ENCODE measurements around the gene HRH2.
"Not testable (repeated sequence)": the region's sequence is repeated elsewhere in the genome, so short reads cannot be mapped to it uniquely, and the experiment has no call there.

HRH2 gene

DNA sequence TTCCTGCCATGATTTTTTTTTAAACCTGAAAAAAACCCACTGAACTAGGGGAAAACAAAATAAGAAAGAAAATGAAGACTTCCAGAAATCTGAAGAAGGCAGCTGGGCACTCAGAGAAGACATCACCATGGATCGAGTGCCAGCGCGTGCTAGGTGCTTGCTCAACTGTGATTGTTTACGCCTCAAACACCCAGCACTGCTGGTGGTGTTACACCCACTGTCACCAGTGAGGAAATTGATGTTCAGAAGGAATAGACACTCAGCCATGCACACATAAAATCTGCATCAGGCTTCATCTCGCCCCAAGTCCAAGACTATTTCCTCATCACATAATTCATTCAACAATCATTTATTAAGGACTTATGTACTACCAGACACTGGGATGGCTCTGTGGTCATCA lies 82.1 kb downstream of the HRH2 start:
- no peak for DNase-seq (ENCODE audit: low read depth in 2 of 2)

DNA sequence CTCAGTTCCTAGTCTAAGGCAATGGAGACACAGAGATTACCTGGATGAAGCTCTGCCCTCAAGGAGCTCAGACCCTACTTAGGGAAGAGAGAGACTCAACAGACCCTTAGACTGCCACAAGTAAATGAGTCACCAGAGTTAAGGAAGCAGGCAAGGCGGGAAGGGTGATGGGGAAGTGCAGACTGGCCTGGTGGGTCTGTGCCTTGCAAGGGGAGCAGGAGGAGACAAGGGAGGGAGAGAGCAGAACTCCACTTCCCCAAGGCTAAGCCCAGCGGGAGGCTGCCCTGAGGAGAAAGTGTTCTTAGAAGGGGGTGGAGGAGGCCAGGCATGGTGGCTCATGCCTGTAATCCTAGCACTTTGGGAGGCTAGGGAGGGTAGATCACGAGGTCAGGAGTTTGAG lies 83.7 kb downstream of the HRH2 start:
- DNase-seq (ENCODE audit: low read depth in 2 of 2), result no peak

DNA sequence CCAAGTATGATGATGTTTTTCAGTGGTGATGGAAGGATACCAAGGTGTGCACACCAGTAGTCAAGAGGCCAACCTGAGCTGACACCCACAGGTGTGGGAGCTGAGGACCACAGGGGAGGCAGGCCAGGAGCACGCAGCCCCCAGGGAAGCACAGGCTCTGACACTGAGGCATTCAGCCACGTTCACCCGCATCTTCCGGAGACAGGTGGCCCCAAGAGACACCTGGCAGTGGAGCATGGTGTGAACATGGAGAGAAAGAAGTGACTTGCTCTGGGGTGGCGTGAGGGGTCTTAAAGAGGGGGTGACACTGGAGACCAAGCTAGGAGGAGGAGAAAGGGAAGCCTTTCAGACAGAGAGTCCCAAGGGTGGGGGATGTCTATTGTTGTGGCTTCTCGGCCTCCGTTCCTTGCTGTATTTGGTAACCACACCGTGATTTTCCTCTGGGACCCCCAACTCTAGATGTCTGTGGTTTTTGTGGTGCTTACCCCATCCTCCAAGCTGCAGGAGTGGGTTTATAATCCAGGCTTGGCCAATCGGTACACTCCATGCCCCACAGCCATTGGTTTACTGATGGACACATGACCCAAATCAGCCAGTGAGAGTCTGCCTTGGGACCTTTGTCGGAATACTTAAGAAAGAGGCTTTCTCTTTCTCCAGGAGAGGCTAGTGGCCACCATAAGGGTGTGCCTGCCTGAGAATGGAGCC lies 84.6 kb downstream of the HRH2 start:
- DNase-seq (ENCODE audit: low read depth in 2 of 2), result no peak

DNA sequence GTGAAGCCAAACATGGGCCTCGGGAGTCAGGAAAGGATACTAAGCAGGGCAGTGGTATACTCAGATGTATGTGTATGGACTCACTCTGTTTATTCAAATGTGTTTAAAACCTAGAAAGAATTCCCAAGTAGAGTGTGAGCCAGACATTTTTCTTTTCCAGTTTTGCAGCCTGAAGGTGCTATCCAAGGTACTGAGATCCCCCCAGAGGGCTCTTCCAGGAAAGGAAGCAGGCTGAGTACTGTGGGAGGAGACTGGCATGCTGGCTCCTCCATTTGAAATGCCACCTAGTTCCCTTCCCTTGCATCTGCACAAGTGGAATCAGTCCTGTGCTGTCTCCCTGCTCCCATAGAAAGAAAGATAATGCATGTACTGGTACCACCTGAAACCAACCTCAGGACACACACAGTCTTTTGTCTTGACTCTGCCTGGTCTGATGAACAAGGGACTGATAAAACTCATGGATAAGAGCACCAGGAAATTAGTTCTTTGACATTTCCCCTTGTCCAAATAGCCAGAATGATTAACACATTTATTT lies 85.9 kb downstream of the HRH2 start:
- DNase-seq (ENCODE audit: low read depth in 2 of 2), result no peak

DNA sequence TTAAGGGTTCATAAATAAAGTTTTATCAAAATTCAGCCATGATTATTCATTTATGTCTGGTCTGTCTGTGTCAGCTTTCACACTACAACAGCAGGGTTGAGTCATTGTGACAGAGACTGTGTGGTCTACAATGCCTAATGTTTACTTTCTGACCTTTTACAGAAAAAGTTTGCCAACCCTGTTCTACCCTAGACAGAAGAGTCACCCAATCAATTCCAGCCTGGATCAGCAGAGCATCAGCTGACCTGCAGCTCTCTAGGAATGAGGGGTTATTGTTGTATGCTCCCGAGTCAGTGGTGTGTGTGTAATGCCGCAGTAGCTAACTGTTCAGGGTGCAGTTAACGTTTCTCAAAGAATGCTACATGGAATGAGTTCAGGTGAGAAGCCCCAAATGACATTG lies 87.3 kb downstream of the HRH2 start:
- DNase-seq (ENCODE audit: low read depth in 2 of 2), result no peak

DNA sequence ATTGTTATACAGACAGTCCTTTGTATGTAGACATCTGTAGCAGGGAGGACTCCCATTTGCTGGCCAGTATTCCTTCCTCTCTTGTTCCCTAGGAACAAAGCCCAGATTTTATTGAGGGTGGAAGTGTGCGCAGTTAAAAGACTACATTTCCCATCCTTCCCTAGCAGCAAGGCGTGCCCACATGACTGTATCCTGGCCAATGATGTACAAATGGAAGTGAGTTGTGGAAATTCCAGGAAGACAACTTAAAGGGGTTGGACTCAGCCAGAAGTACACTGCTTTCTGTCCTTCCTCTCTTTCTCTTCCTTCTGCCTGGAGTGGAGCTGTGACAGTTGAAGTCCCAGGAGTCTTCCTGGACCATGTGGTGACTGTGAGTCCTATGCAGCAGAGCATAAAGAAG lies 89.0 kb downstream of the HRH2 start:
- no peak for DNase-seq (ENCODE audit: low read depth in 2 of 2)

DNA sequence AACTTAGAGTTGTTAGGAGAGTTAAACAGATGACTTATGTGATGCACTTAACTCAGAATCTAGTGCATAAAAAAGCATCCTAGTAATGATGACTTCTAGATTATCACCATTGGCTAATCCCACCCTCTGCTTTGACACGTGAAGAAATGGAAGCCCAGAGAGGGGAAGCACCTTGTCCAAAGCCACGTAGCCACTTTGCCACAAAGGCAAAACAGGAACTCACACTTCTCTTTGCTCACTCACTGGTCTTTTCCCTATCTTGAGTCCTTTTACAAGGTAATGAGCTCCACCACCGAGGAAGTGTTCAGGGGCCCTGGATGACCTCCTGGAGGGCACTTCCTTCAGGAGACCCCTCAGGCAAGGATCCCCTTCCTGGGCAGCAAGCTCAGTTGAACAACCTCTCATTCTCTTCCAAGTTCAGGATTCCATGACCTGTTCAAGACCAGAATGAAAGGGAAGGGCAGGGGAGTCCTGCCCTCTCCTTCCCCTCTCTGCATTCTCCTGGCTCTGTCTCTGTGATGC lies 89.7 kb downstream of the HRH2 start:
- no peak for DNase-seq (ENCODE audit: low read depth in 2 of 2)

DNA sequence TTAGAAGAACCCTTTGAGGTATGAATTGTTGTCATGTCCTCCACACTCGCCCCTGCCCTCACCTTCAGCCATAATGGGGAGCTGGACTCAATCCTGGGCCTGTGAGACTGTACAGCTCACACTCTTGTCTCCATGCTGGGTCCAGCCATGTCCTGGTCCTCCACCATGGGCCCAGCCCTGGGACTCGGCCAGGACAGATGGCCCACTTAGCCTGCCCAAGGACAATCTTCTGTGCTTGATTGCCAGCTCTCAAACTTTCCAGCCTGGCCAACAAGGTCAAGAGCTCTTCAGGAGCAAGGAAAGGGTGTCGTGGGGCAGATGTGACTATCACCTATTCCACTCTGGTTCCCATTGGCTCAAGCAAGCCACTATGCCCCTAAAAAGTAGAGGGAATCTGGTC lies 90.8 kb downstream of the HRH2 start:
- DNase-seq (ENCODE audit: low read depth in 2 of 2), result no peak

DNA sequence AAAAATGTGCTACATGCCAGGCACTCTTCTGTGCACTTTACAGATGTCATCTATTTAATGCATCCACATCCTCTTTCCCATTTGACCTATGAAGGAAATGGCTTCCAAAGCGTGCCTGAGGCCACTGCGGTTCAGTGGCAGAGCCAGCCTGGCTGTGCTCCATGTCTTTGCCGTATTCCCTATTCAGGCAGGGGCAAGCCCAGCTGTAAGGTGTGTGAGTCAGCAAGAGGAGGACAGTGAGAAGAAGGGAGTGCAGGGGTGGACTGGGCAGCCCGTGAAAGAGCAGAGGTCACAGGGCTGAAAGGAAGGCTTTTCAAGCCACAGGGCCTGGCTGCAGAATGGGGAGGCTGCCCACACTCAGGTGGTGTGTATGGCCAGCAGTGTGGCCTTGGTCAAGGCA lies 91.7 kb downstream of the HRH2 start:
- no peak for DNase-seq (ENCODE audit: low read depth in 2 of 2)

DNA sequence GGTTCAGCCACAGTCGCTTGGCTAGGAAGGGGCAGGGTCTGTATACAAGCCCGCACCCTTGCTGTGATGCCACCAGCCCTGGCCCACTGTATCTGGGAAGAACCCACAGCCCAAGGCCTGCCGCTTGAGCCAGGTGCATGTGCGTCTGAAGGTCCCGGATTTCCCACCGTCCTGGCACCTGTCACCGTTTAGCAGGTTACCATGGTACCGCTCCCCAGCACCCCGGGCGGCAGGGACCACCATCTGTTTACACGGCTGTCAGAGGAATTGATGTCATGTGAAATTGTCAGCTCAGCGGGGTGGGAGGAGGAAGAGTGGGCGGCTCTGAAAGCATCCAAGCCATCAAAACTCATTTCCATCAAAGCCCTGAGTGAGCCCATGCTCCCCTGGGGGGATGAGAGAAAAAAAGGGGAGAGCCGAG lies 92.7 kb downstream of the HRH2 start:
- no peak for DNase-seq (ENCODE audit: low read depth in 2 of 2)

DNA sequence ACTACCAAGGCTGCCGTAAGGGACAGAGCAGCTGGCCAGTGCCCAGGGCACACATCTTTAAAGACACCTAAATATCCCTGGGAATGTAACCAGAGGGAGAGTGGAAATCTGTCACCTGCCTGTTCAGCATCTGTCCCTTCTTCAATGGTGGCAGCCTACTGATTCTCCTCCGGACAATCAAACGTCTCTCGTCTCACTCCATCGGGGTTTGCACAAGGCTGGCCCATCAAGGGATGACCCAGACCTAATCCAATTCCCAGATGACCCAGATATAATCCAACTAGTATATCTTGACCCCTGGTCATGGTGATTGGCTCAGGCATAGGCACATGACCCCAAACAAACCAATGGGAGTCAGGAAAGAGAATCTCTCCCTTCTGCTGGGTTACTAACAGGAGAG lies 93.5 kb downstream of the HRH2 start:
- DNase-seq (ENCODE audit: low read depth in 2 of 2), result no peak

DNA sequence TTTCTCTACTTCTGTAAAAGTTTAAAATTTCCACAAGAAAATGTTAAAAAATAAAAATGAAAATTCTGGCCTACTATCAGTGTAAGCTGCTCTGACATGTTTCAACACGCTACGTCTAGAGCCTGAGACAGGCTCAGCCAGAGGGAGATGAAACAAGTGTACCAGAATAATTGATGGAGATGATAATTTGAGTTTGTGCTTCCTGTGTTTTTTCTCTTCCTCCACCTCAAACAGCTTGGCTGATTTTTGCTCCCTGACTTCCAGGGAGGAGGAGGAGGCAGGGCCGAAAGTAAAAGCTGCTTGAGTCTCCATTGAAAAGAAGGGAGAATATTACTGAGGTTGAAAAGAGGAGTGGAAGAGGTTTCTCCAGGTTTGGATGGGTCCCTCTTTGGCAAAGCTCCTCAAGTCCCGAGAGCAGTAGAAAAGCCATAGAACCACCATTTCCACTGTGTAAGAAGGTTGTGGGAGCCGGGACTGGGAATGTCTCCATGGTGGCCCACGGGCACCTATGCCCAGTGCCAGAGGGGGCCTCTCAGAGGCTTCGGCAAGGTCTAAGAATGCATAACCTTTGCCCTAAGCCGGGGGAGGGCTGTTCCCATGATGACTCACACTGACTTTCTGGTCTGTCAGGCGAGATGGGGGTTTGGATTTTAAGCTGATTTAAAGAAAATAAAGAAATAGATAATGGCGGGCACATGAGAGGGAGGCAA lies 95.1 kb downstream of the HRH2 start:
- no peak for DNase-seq (ENCODE audit: low read depth in 2 of 2)

DNA sequence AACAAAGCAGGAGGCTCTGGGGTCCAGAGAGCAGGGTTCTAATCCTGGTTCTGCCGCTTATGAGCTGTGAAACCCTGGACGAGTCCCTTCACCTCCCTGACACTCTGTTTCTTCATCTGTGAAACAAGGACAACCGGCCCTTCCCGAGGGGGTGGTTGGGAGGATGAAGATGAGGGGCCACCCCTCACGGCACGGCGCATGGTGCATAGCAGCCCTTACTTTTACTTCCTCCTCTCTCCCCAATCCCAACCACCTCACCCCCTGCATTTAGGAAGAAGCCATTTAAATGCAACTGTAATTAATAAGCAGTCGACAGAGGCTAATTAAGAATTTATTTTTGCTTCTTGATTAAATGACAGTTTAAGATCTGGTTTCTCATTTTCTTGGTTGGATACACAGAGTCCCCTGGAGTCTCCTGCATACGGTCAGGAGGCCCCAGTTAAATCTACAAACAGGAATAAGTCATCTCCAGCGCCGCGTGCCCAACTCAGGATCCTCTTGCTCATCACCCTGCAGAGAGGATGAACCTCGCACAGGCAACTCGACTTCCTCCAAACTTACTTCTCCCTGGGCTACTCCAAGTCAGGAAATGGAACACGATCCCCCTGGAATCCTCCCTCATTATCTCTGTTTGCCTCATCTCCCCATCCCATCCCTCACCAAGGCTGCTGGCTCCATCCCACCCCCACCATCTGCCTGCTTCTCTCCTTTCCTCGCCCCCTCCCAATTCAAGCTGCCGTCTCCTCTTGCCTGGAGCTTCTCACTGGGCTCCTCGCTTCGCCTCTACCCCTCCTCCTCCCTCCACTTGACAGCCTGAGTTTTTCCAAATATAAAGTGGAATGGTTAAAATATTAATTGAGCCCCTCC lies 95.9 kb downstream of the HRH2 start:
- no peak for DNase-seq (ENCODE audit: low read depth in 2 of 2)

DNA sequence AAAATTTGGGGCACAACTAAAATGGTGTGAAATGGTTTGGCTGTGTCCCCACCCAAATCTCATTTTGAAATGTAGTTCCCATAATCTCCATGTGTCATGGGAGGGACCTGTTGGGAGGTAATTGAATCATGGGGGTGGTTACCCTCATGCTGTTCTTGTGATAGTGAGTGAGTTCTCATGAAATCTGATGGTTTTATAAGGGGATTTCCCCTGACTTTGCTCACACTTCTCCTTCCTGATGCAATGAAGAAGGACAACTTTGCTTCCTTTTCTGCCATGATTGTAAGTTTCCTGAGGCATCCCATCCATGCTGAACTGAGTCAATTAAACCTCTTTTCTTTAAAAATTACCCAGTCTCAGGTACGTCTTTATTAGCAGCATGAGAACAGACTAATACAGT lies 102.1 kb downstream of the HRH2 start:
- DNase-seq (ENCODE audit: low read depth in 2 of 2), result not testable (repeated sequence)
